Measurements from ENCODE around the gene COL7A1.

GRCh38 chr3:48584836-48585235 lies 10.3 kb downstream of the COL7A1 start:
- TF ChIP-seq EZH2phosphoT487 (IDR thresholded peaks at IDR 0.05; ENCODE audit: low read depth): no peak
- TF ChIP-seq CTCF (IDR thresholded peaks at IDR 0.05; ENCODE audit: low read depth, low read length): no peak

Measured in OCI-LY3 (cell line).